ENCODE measurements around the gene ZDHHC1. TPM values are rescaled to one million over a fixed set of nuclear protein-coding genes. Genes with fewer than 3 reads are reported as not detected.
"Not testable (repeated sequence)": the region's sequence is repeated elsewhere in the genome, so short reads cannot be mapped to it uniquely, and the experiment has no call there.

ZDHHC1 gene
- total RNA-seq, 2 donors from 2014 or later = 8.4 to 10.6 TPM

GRCh38 chr16:67356396-67356795 lies 59.9 kb downstream of the ZDHHC1 start:
- WGBS, 2 experiments (ENCODE audit: insufficient coverage in 1 of 2, insufficient read length in 1 of 2) = 88 to 96% methylated on average over 3 of the region's 3 CpGs
- no peaks in the 10 kb centered on the region for H3K9me3 ChIP-seq (ENCODE audit: control insufficient read depth, low read length)
- no peaks in the 10 kb centered on the region for H3K36me3 Mint-ChIP-seq (ENCODE audit: low read depth)
- no peaks in the 10 kb centered on the region for H3K9me3 Mint-ChIP-seq
- H3K4me1 Mint-ChIP-seq = peaks cover 11% of the 10 kb centered on the region
- no peak overlapping the region for H3K27ac ChIP-seq (ENCODE audit: low read depth, low read length)
- no peaks in the 10 kb centered on the region for H3K36me3 ChIP-seq (ENCODE audit: control insufficient read depth, insufficient read depth, low read length)
- H3K27me3 Mint-ChIP-seq (ENCODE audit: insufficient read depth) = peaks cover 8% of the 10 kb centered on the region
- no peak for TF ChIP-seq CTCF (conservative IDR thresholded peaks at IDR 0.05)
- peaks cover 7% of the 10 kb centered on the region for H3K4me1 ChIP-seq (ENCODE audit: control insufficient read depth, insufficient read depth, low read length)
- no peak overlapping the region for H3K27ac Mint-ChIP-seq
- no peak overlapping the region for H3K4me3 ChIP-seq (ENCODE audit: low read length)
- no peaks in the 10 kb centered on the region for H3K27me3 ChIP-seq (ENCODE audit: control insufficient read depth, insufficient read depth, low read length, poor library complexity, severe bottlenecking)
- DNase-seq = no peak
- no peak overlapping the region for H3K4me3 Mint-ChIP-seq
- no peak overlapping the region for H3K9ac ChIP-seq (ENCODE audit: extremely low read depth, low read length, poor library complexity, severe bottlenecking)

GRCh38 chr16:67352463-67352862 lies 63.8 kb downstream of the ZDHHC1 start:
- not testable (repeated sequence) for H3K9ac ChIP-seq (ENCODE audit: extremely low read depth, low read length, poor library complexity, severe bottlenecking); H3K36me3 Mint-ChIP-seq (ENCODE audit: low read depth); DNase-seq; H3K4me3 ChIP-seq (ENCODE audit: low read length); H3K4me1 ChIP-seq (ENCODE audit: control insufficient read depth, insufficient read depth, low read length); H3K9me3 Mint-ChIP-seq; H3K27ac Mint-ChIP-seq; H3K36me3 ChIP-seq (ENCODE audit: control insufficient read depth, insufficient read depth, low read length); H3K4me3 Mint-ChIP-seq; H3K27ac ChIP-seq (ENCODE audit: low read depth, low read length); H3K9me3 ChIP-seq (ENCODE audit: control insufficient read depth, low read length); H3K27me3 ChIP-seq (ENCODE audit: control insufficient read depth, insufficient read depth, low read length, poor library complexity, severe bottlenecking); H3K27me3 Mint-ChIP-seq (ENCODE audit: insufficient read depth)
- WGBS, 2 experiments (ENCODE audit: insufficient coverage in 1 of 2, insufficient read length in 1 of 2) = 95% methylated on average over 2 of the region's 3 CpGs; no CpG with 5 or more reads in 1 of the 2 experiments
- H3K4me1 Mint-ChIP-seq = peaks cover 11% of the 10 kb centered on the region

GRCh38 chr16:67350324-67350723 lies 66.0 kb downstream of the ZDHHC1 start:
- Histone ChIP-seq H3K9ac (ENCODE audit: extremely low read depth, low read length, poor library complexity, severe bottlenecking) (no peak overlapping the region), H3K27me3 (ENCODE audit: control insufficient read depth, insufficient read depth, low read length, poor library complexity, severe bottlenecking) (peaks cover 6% of the 10 kb centered on the region), H3K9me3 (ENCODE audit: control insufficient read depth, low read length) (no peaks in the 10 kb centered on the region), H3K4me1 (ENCODE audit: control insufficient read depth, insufficient read depth, low read length) (no peaks in the 10 kb centered on the region), H3K36me3 (ENCODE audit: control insufficient read depth, insufficient read depth, low read length) (no peaks in the 10 kb centered on the region), H3K4me3 (ENCODE audit: low read length) (no peak overlapping the region), H3K27ac (ENCODE audit: low read depth, low read length) (no peak overlapping the region)
- Mint-ChIP-seq H3K36me3 (ENCODE audit: low read depth) (no peaks in the 10 kb centered on the region), H3K9me3 (no peaks in the 10 kb centered on the region), H3K4me1 (peaks cover 5% of the 10 kb centered on the region), H3K27ac (no peak overlapping the region), H3K27me3 (ENCODE audit: insufficient read depth) (peaks cover 4% of the 10 kb centered on the region), H3K4me3 (no peak overlapping the region)
- WGBS, 2 experiments (ENCODE audit: insufficient coverage in 1 of 2, insufficient read length in 1 of 2) = 60 to 86% methylated on average over 1 of the region's 1 CpG
- no peak for TF ChIP-seq CTCF (conservative IDR thresholded peaks at IDR 0.05)
- DNase-seq = no peak

- H3K4me1 Mint-ChIP-seq = peaks cover 5% of the 10 kb centered on the region
- H3K27me3 ChIP-seq (ENCODE audit: control insufficient read depth, insufficient read depth, low read length, poor library complexity, severe bottlenecking) = peaks cover 6% of the 10 kb centered on the region
These were observed 67.1 kb downstream of the ZDHHC1 start for GRCh38 chr16:67349172-67349571.

More at GRCh38 chr16:67349172-67349571, 67.1 kb downstream of the ZDHHC1 start:
- H3K4me1 ChIP-seq (ENCODE audit: control insufficient read depth, insufficient read depth, low read length) = no peaks in the 10 kb centered on the region
- no peak overlapping the region for H3K9ac ChIP-seq (ENCODE audit: extremely low read depth, low read length, poor library complexity, severe bottlenecking)
- H3K36me3 ChIP-seq (ENCODE audit: control insufficient read depth, insufficient read depth, low read length) = no peaks in the 10 kb centered on the region
- no peaks in the 10 kb centered on the region for H3K9me3 ChIP-seq (ENCODE audit: control insufficient read depth, low read length)
- no peak overlapping the region for H3K27ac ChIP-seq (ENCODE audit: low read depth, low read length)
- Mint-ChIP-seq H3K27ac (no peak overlapping the region), H3K4me3 (no peak overlapping the region), H3K36me3 (ENCODE audit: low read depth) (no peaks in the 10 kb centered on the region), H3K27me3 (ENCODE audit: insufficient read depth) (peaks cover 4% of the 10 kb centered on the region), H3K9me3 (no peaks in the 10 kb centered on the region)
- peak; percentile 52 for TF ChIP-seq CTCF (conservative IDR thresholded peaks at IDR 0.05)
- no peak for DNase-seq
- no peak overlapping the region for H3K4me3 ChIP-seq (ENCODE audit: low read length)

Data from endodermal cell (in vitro differentiated cells).